ENCODE data around the gene PCBP3. TPM values are rescaled to one million over a fixed set of nuclear protein-coding genes. Genes with fewer than 3 reads are reported as not detected.

Gene PCBP3
- total and polyA plus RNA-seq, 2 donors (not counting 3 experiments of a cell fraction or from before 2014, with no cell fraction given), result 0.06 to 1.1 TPM

DNA sequence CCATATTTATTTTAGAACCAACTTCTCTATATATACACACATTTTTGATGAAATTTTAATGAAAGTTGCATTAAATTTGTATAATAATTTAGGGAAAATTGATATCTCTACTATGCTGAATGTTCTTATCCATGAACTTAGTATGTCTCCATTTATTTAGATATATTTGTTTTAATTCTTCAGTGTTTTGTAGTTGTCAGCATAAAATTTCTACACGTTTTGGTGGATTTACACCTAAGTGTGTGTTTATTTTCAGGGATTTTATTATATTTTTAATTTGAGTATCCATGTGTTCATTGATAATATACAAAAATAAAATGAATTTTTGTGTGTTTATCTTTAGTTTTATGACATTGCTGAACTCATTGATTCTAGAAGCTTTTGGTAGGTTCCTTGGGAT lies 36.7 kb downstream of the PCBP3 start:
- no peak for FAIRE-seq
- Histone ChIP-seq H3K9ac (replicated peaks; ENCODE audit: extremely low read depth, insufficient read depth, low read length) (no peak overlapping the region), H3K9me1 (replicated peaks; ENCODE audit: control insufficient read depth, extremely low read depth, insufficient read depth, low read length) (no peaks in the 10 kb centered on the region), H3K36me3 (ENCODE audit: control insufficient read depth in 2 of 2, extremely low read depth in 1 of 2, insufficient read depth in 2 of 2, low read length in 2 of 2) (no peaks in the 10 kb centered on the region), H3K4me3 (replicated peaks in 1 of 3; ENCODE audit: insufficient read depth in 1 of 3, low read depth in 1 of 3, low read length in 3 of 3) (no peak overlapping the region), H3K4me1 (ENCODE audit: control insufficient read depth, extremely low read depth, insufficient read depth, low read length) (no peaks in the 10 kb centered on the region), H4K20me1 (replicated peaks; ENCODE audit: control insufficient read depth, extremely low read depth, insufficient read depth, low read length) (no peaks in the 10 kb centered on the region), H3K9me3 (replicated peaks; ENCODE audit: control insufficient read depth, insufficient read depth, low read length) (no peaks in the 10 kb centered on the region), H3K4me2 (ENCODE audit: insufficient read depth, low read length) (no peak overlapping the region), H3K27me3 (ENCODE audit: control insufficient read depth in 2 of 2, insufficient read depth in 2 of 2, low read length in 2 of 2) (peaks cover 2 to 4% of the 10 kb centered on the region in 2 experiments), H2AFZ (ENCODE audit: low read depth, low read length) (no peak overlapping the region), H3K27ac (ENCODE audit: insufficient read depth, low read depth, low read length) (no peak overlapping the region), H3K79me2 (ENCODE audit: control insufficient read depth, insufficient read depth, low read length) (no peaks in the 10 kb centered on the region)
- dilution Hi-C loops (cut with MboI; ENCODE audit: extremely low pct_ligation_motif_present, low sequenced_read_pairs) (no loop called here), intact Hi-C loops (cut with micrococcal nuclease) (no loop called here)
- BruUV-seq (replicated peaks), result no TSS peak
- DNase-seq (ENCODE audit: low read depth, low spot score), result no peak
- ChIA-PET POLR2A (no interaction called here), CTCF (no interaction called here)
- TF ChIP-seq POLR2AphosphoS5 (IDR thresholded peaks at IDR 0.05; ENCODE audit: insufficient read depth, low read depth, low read length) (no peak), JUN (IDR thresholded peaks at IDR 0.05; ENCODE audit: borderline replicate concordance, insufficient read depth, insufficient read length, low read depth) (no peak), GATA2 (IDR thresholded peaks at IDR 0.05; ENCODE audit: insufficient read depth, insufficient read length, low read depth, low read length) (no peak), POLR2A (IDR thresholded peaks at IDR 0.05; ENCODE audit: low read depth, low read length) (no peak), CTCF (IDR thresholded peaks at IDR 0.05; ENCODE audit: extremely low read depth in 1 of 2, insufficient read depth in 1 of 2, low read depth in 1 of 2, low read length in 2 of 2) (no peak), MYC (IDR thresholded peaks at IDR 0.05; ENCODE audit: low read depth, low read length) (no peak), EZH2 (IDR thresholded peaks at IDR 0.05; ENCODE audit: borderline replicate concordance, low read depth, low read length, severe bottlenecking) (no peak), FOS (IDR thresholded peaks at IDR 0.05; ENCODE audit: borderline replicate concordance, insufficient read depth, low read length) (no peak)
- TF ChIP-seq, protein P1, sequence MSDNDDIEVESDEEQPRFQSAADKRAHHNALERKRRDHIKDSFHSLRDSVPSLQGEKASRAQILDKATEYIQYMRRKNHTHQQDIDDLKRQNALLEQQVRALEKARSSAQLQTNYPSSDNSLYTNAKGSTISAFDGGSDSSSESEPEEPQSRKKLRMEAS (IDR thresholded peaks at IDR 0.05; ENCODE audit: insufficient read depth, insufficient read length), result no peak

Data from endothelial cell of umbilical vein (primary cell).